OCI-LY3 (cell line): ENCODE data around the gene SEC31B.

Experiments used
- H2AFZ ChIP-seq: fragments of 200-600, 300-600 bp; shearing (Covaris generic); 2 replicates; pipeline ENCODE4 v1.6.0; 2014; ENCODE audit warnings: antibody characterized with exemption, low read depth, low read length
- H3K27ac ChIP-seq: fragments of 200-600, 300-600 bp; sonication (generic); 2 replicates; pipeline ENCODE4 v1.5.1; 2014; ENCODE audit warnings: mild to moderate bottlenecking, low read length, moderate library complexity, mixed read lengths
- H3K27me3 ChIP-seq: fragments of 200-600, 300-600 bp; sonication (generic); 2 replicates; pipeline ENCODE4 v1.6.1; 2014; ENCODE audit warnings: low read depth, low read length, mixed read lengths
- H3K36me3 ChIP-seq: fragments of 200-600, 300-600 bp; sonication (generic); replicated peaks from 2 replicates; pipeline ENCODE3; 2014; ENCODE audit warnings: low read depth, low read length, mixed read lengths
- H3K4me1 ChIP-seq: fragments of 300-600, 200-600 bp; sonication (generic); 2 replicates; pipeline ENCODE4 v1.6.1; 2014; ENCODE audit warnings: low read length, mixed read lengths
- H3K4me2 ChIP-seq: fragments of 200-600, 300-600 bp; sonication (generic); 2 replicates; pipeline ENCODE4 v1.6.1; 2014; ENCODE audit warnings: low read length, mixed read lengths
- H3K4me3 ChIP-seq: fragments of 300-600, 200-600 bp; sonication (generic); 2 replicates; pipeline ENCODE4 v1.5.1; 2014; ENCODE audit warnings: antibody characterized with exemption, mild to moderate bottlenecking, low read length, moderate library complexity
- H3K79me2 ChIP-seq: fragments of 300-600, 200-600 bp; shearing (Covaris generic); 2 replicates; pipeline ENCODE4 v1.6.1; 2014; ENCODE audit warnings: mild to moderate bottlenecking, low read length, mixed read lengths
- H3K9ac ChIP-seq: fragments of 300-600, 200-600 bp; shearing (Covaris generic); 2 replicates; pipeline ENCODE4 v1.6.0; 2014; ENCODE audit warnings: mild to moderate bottlenecking, low read length, moderate library complexity
- H3K9me3 ChIP-seq: fragments of 200-600, 300-600 bp; shearing (Covaris generic); 2 replicates; pipeline ENCODE4 v1.6.1; 2014; ENCODE audit warnings: low read length, mixed read lengths; ENCODE audit not compliant: insufficient read depth
- H4K20me1 ChIP-seq: fragments of 200-600, 300-600 bp; sonication (generic); 2 replicates; pipeline ENCODE4 v1.6.1; 2016; ENCODE audit warnings: low read length, mixed read lengths; ENCODE audit not compliant: insufficient read depth
- CTCF ChIP-seq: fragments of 200-600, 300-600 bp; sonication (generic); IDR thresholded peaks from 2 replicates; pipeline ENCODE4 v1.5.1; 2014; ENCODE audit warnings: antibody characterized with exemption, low read length, low read depth
- EZH2phosphoT487 ChIP-seq: fragments of 200-600 bp; shearing (Covaris generic); IDR thresholded peaks from 2 replicates; pipeline ENCODE4 v1.6.1; 2018; ENCODE audit warnings: antibody characterized with exemption, mixed run types, low read depth

The SEC31B gene

GRCh38 chr10:100507357-100507732 lies 12.3 kb downstream of the SEC31B start:
- H3K9ac ChIP-seq = no peak overlapping the region
- H3K27me3 ChIP-seq = no peaks in the 10 kb centered on the region
- H2AFZ ChIP-seq = no peak overlapping the region
- H3K4me2 ChIP-seq = no peak overlapping the region
- H4K20me1 ChIP-seq = no peaks in the 10 kb centered on the region
- H3K79me2 ChIP-seq = no peaks in the 10 kb centered on the region
- H3K27ac ChIP-seq = no peak overlapping the region
- no peaks in the 10 kb centered on the region for H3K36me3 ChIP-seq
- no peak overlapping the region for H3K4me3 ChIP-seq
- no peaks in the 10 kb centered on the region for H3K9me3 ChIP-seq
- H3K4me1 ChIP-seq = no peaks in the 10 kb centered on the region
- no peak for TF ChIP-seq EZH2phosphoT487
- no peak for TF ChIP-seq CTCF

DNA sequence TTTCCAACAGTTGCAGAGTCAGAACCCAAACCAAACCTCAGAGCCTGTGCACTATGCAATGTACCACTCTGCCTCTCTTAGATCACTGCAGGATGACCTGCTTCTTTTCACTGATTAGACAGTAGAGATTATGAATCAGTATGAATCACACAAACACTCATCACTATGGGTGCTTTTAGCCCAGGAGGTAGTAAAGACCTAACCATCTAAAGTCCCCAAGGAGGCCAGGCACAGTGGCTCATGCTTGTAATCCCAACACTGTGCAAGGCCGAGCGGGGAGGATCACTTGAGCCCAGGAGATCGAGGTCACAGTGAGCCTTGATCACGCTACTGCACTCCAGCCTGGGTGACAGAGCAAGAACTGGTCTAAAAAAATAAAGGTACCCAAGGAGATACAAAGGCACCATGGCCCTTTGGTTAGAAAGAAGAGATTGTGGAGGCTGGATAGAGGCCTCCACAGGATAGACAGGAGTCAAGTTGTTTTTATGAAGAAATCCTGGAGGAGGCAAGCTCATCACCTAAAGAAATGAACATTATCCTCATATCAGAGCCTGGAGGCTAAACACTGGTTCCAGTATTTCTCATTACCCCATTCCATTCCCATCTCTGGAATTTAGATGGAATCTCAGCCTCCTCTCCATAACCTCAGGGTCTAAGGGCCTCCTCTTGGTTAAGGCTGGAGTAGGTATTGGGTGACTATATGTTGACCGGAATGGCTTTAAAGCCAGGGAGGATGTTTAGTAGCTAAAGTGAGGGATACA lies 12.9 kb downstream of the SEC31B start:
- no peak for TF ChIP-seq EZH2phosphoT487
- no peak for TF ChIP-seq CTCF
- no peaks in the 10 kb centered on the region for H3K27me3 ChIP-seq
- no peaks in the 10 kb centered on the region for H3K9me3 ChIP-seq
- no peaks in the 10 kb centered on the region for H3K4me1 ChIP-seq
- H3K4me2 ChIP-seq = no peak overlapping the region
- H3K9ac ChIP-seq = no peak overlapping the region
- no peak overlapping the region for H2AFZ ChIP-seq
- no peak overlapping the region for H3K4me3 ChIP-seq
- no peak overlapping the region for H3K27ac ChIP-seq
- no peaks in the 10 kb centered on the region for H3K36me3 ChIP-seq
- no peaks in the 10 kb centered on the region for H4K20me1 ChIP-seq
- no peaks in the 10 kb centered on the region for H3K79me2 ChIP-seq

GRCh38 chr10:100505164-100505563 lies 14.5 kb downstream of the SEC31B start:
- H3K27ac ChIP-seq = no peak overlapping the region
- no peak overlapping the region for H3K4me2 ChIP-seq

GRCh38 chr10:100504096-100504495 lies 15.6 kb downstream of the SEC31B start:
- H3K4me3 ChIP-seq = no peak overlapping the region
- H3K4me2 ChIP-seq = no peak overlapping the region
- no peaks in the 10 kb centered on the region for H3K27me3 ChIP-seq
- H3K9me3 ChIP-seq = no peaks in the 10 kb centered on the region
- no peaks in the 10 kb centered on the region for H3K4me1 ChIP-seq
- no peak overlapping the region for H2AFZ ChIP-seq
- no peak overlapping the region for H3K9ac ChIP-seq
- H3K36me3 ChIP-seq = no peaks in the 10 kb centered on the region
- H3K27ac ChIP-seq = no peak overlapping the region
- no peak for TF ChIP-seq EZH2phosphoT487
- no peak for TF ChIP-seq CTCF
- no peaks in the 10 kb centered on the region for H3K79me2 ChIP-seq
- H4K20me1 ChIP-seq = no peaks in the 10 kb centered on the region

More at GRCh38 chr10:100505164-100505563, 14.5 kb downstream of the SEC31B start:
- Histone ChIP-seq H3K4me1 (no peaks in the 10 kb centered on the region), H4K20me1 (no peaks in the 10 kb centered on the region), H3K36me3 (no peaks in the 10 kb centered on the region), H3K4me3 (no peak overlapping the region), H3K79me2 (no peaks in the 10 kb centered on the region), H3K9ac (no peak overlapping the region), H2AFZ (no peak overlapping the region), H3K27me3 (no peaks in the 10 kb centered on the region), H3K9me3 (no peaks in the 10 kb centered on the region)
- TF ChIP-seq EZH2phosphoT487 (no peak), CTCF (no peak)
